GM12892 (cell line): ENCODE results near the gene PSMF1.

Experiments
- POLR2A ChIP-seq: IDR thresholded peaks from 2 replicates; pipeline ENCODE4 v1.6.1; 2011; ENCODE audit warnings: low read depth, low read length, control low read depth
- POLR2AphosphoS5 ChIP-seq: IDR thresholded peaks from 2 replicates; pipeline ENCODE4 v1.6.1; 2011; ENCODE audit warnings: low read depth, low read length, control low read depth
- TAF1 ChIP-seq: IDR thresholded peaks from 2 replicates; pipeline ENCODE4 v1.6.1; 2011; ENCODE audit warnings: low read depth, mild to moderate bottlenecking, control low read depth, low read length, borderline replicate concordance

GRCh38 chr20:1184638-1185315, 66.4 kb downstream of the PSMF1 start, which contains the start of gene TMEM74B:
- TF ChIP-seq POLR2A (no peak), POLR2AphosphoS5 (no peak), TAF1 (no peak)
